SH-SY5Y (cell line): Measurements from ENCODE around the gene NUMBL.

Experiments
- GATA2 ChIP-seq: IDR thresholded peaks from 2 replicates; pipeline ENCODE4 v1.6.1; 2011; ENCODE audit warnings: mild to moderate bottlenecking, low read depth, low read length
- GATA3 ChIP-seq: IDR thresholded peaks from 2 replicates; pipeline ENCODE4 v1.6.1; 2011; ENCODE audit warnings: low read depth, mild to moderate bottlenecking, low read length, moderate library complexity

- TF ChIP-seq GATA2 (no peak), GATA3 (no peak)
Measured at GRCh38 chr19:40622773-40623075, 67.7 kb downstream of the NUMBL start.
